Duodenal mucosa (tissue), 2 donors: ENCODE results near the gene CHRNA5.
"Not testable (repeated sequence)": the region's sequence is repeated elsewhere in the genome, so short reads cannot be mapped to it uniquely, and the experiment has no call there.

Experiments used
- H3K27ac ChIP-seq: one replicate; pipeline ENCODE4 v1.7.0; 2013; ENCODE audit warnings: low read depth, low read length
- H3K27me3 ChIP-seq, 2 donors: one replicate each; pipeline ENCODE4 v1.7.0; 2013; ENCODE audit warnings: low read length in 2 of 2, control low read depth in 1 of 2; ENCODE audit not compliant: insufficient read depth in 2 of 2, control insufficient read depth in 1 of 2
- H3K36me3 ChIP-seq, 2 donors: one replicate each; pipeline ENCODE4 v1.7.0; 2013; ENCODE audit warnings: low read length in 2 of 2, control low read depth in 1 of 2; ENCODE audit not compliant: insufficient read depth in 2 of 2, control insufficient read depth in 1 of 2
- H3K4me1 ChIP-seq, 2 donors: one replicate each; pipeline ENCODE4 v1.7.0; 2013; ENCODE audit warnings: low read length in 2 of 2, control low read depth in 1 of 2; ENCODE audit not compliant: insufficient read depth in 2 of 2, control insufficient read depth in 1 of 2
- H3K4me3 ChIP-seq, 2 donors: one replicate each; pipeline ENCODE4 v1.7.0; 2013; ENCODE audit warnings: low read length in 2 of 2, low read depth in 1 of 2
- H3K9ac ChIP-seq, 2 donors: one replicate each; pipeline ENCODE4 v1.7.0; 2013; ENCODE audit warnings: low read length in 2 of 2, low read depth in 1 of 2
- H3K9me3 ChIP-seq, 2 donors: one replicate each; pipeline ENCODE4 v1.7.0; 2013; ENCODE audit warnings: low read length in 2 of 2, control low read depth in 1 of 2; ENCODE audit not compliant: control insufficient read depth in 1 of 2

CHRNA5 gene

DNA sequence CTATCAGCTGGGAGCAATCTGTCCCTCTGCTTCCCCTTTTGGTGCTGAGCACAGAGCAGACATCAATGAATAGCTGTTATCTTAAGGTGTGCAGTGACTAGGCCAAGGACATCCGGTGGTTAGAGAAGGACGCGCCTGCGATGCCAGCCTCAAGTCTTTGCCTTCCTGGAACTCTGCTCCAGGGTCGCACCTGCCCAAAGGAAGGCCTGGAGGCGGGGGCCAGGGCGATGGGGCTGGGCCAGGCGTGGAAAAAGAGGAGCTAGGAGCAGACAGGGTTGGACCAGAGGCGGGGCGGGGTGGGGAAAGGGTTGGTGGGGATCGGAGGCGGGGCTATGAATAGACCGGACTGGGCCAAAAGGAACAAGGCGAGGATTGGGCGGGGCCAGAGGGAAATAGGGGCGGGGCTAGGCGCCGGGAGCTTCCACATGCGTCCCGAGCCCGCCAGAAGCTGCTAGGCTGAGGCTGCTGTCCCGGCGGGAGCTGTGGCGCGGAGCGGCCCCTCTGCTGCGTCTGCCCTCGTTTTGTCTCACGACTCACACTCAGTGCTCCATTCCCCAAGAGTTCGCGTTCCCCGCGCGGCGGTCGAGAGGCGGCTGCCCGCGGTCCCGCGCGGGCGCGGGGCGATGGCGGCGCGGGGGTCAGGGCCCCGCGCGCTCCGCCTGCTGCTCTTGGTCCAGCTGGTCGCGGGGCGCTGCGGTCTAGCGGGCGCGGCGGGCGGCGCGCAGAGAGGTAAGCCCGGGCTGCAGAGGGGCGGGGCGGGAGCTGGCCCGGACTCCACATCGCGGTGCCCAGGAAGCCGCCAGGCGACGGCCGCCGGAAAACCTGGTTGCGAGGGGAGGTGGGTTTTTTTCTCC is at the start of gene CHRNA5:
CHRNA5 (plus strand) TSS at position 424 of the 854 bp plus-strand sequence; CDS start at position 624, 200 bp downstream.
- Histone ChIP-seq H3K4me1 (peaks cover 7 to 17% of the 10 kb centered on the region in 2 donors), H3K27me3 (peaks cover 0 to 6% of the 10 kb centered on the region in 2 donors), H3K9me3 (no peaks in the 10 kb centered on the region), H3K9ac (peak within 1 kb of the TSS; percentile 68 to 77), H3K27ac (no peak within 1 kb of the TSS), H3K4me3 (peak within 1 kb of the TSS; percentile 76 to 82), H3K36me3 (no peaks in the 10 kb centered on the region)

GRCh38 chr15:78520035-78520434 is 45.3 kb upstream of the CHRNA5 start:
- H3K9me3 ChIP-seq, H3K27me3 ChIP-seq, H3K4me3 ChIP-seq, H3K9ac ChIP-seq, H3K27ac ChIP-seq, H3K4me1 ChIP-seq: not testable (repeated sequence)
- peaks cover 0 to 11% of the 10 kb centered on the region in 2 donors for H3K36me3 ChIP-seq

DNA sequence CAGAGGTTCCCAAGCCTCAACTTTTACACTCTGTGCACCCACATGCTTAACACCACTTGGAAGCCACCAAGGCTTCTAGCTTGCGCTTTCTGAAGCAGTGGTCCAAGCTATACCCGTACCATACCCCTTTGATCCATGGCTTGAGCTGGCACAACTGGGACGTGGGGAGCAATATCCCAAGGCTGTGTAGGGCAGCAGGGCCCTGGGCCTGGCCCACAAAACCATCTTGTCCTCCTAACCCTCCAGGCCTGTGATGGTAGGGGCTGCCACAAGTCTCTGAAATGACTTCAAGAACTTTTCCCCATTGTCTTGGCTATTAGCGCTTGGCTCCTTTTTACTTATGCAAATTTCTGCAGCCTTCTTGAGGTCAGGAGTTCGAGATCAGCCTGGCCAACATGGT is 41.1 kb upstream of the CHRNA5 start:
- Histone ChIP-seq H3K4me3 (no peak overlapping the region), H3K36me3 (peaks cover 0 to 3% of the 10 kb centered on the region in 2 donors), H3K27me3 (no peaks in the 10 kb centered on the region), H3K4me1 (no peaks in the 10 kb centered on the region), H3K9me3 (no peaks in the 10 kb centered on the region), H3K9ac (no peak overlapping the region), H3K27ac (no peak overlapping the region)

DNA sequence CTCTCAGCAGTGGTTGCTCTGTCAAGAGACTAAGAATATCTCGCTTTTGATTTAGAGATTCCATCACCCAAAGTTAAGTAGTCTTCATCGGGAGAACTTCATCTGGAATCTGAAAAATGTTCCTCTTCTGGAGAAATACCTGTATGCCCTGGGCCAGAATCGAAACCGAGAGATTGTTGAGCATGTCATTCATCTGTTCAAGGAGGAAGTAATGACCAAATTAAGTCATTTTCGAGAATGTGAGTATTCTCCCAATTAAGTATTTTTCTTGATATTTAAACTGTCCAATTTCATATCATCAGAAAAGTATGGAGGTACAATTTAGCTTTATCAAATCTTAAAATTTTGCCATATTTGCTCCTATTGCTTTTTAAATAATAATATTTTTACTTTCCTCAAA is 38.0 kb upstream of the CHRNA5 start:
- H3K27ac ChIP-seq = no peak overlapping the region
- H3K27me3 ChIP-seq = no peaks in the 10 kb centered on the region
- H3K9me3 ChIP-seq = no peaks in the 10 kb centered on the region
- peaks cover 0 to 4% of the 10 kb centered on the region in 2 donors for H3K36me3 ChIP-seq
- no peak overlapping the region for H3K4me3 ChIP-seq
- H3K9ac ChIP-seq = no peak overlapping the region
- no peaks in the 10 kb centered on the region for H3K4me1 ChIP-seq

GRCh38 chr15:78533331-78533730 is 32.0 kb upstream of the CHRNA5 start:
- no peak overlapping the region for H3K27ac ChIP-seq
- peaks cover 0 to 4% of the 10 kb centered on the region in 2 donors for H3K36me3 ChIP-seq
- no peak overlapping the region for H3K9ac ChIP-seq
- H3K27me3 ChIP-seq = no peaks in the 10 kb centered on the region
- no peak overlapping the region for H3K4me3 ChIP-seq
- no peaks in the 10 kb centered on the region for H3K9me3 ChIP-seq
- no peaks in the 10 kb centered on the region for H3K4me1 ChIP-seq

GRCh38 chr15:78536134-78536533 is 29.2 kb upstream of the CHRNA5 start:
- Histone ChIP-seq H3K27ac (no peak overlapping the region), H3K36me3 (peaks cover 0 to 4% of the 10 kb centered on the region in 2 donors), H3K27me3 (no peaks in the 10 kb centered on the region)

DNA sequence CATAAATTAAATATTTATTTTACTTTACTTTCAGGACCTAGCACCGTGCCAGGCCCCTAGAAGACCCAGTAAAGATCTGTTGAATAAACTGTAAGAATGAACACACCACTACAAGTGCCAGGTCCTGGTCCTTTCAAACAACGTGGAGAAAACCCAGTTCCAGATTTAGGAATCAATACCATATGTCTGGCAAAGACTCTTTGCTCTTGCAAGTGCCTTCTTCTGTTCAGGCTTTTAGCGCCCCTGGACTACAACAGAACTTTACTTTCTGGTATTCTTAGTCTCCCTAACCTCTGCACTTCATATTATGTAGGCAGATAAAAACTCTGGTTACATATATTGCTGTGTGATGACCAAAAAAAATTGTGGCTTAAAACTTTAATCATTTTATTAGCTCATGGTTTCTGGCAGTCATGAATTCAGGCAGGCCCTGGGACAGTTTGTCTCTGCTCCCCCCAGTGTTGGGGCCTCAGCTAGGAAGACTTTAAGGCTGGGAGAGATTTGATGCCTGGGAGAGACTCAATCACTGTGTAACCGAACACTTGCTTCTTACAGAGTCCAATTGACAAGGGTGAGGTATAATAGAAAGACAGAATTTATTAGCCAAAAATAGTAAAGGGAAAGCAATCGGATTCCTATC is 27.9 kb upstream of the CHRNA5 start:
- H3K9ac ChIP-seq = no peak overlapping the region
- no peaks in the 10 kb centered on the region for H3K36me3 ChIP-seq
- H3K27me3 ChIP-seq = no peaks in the 10 kb centered on the region
- H3K9me3 ChIP-seq = no peaks in the 10 kb centered on the region
- H3K4me1 ChIP-seq = peaks cover 6 to 7% of the 10 kb centered on the region in 2 donors
- no peak overlapping the region for H3K4me3 ChIP-seq
- no peak overlapping the region for H3K27ac ChIP-seq

More at GRCh38 chr15:78536134-78536533, 29.2 kb upstream of the CHRNA5 start:
- Histone ChIP-seq H3K9me3 (no peaks in the 10 kb centered on the region), H3K9ac (no peak overlapping the region), H3K4me3 (no peak overlapping the region), H3K4me1 (no peaks in the 10 kb centered on the region)

GRCh38 chr15:78538358-78538757 is 27.0 kb upstream of the CHRNA5 start:
- H3K4me1 ChIP-seq = peaks cover 7 to 10% of the 10 kb centered on the region in 2 donors
- H3K27me3 ChIP-seq = no peaks in the 10 kb centered on the region
- H3K36me3 ChIP-seq = no peaks in the 10 kb centered on the region
- no peak overlapping the region for H3K4me3 ChIP-seq
- H3K9me3 ChIP-seq = no peaks in the 10 kb centered on the region
- no peak overlapping the region for H3K9ac ChIP-seq
- no peak overlapping the region for H3K27ac ChIP-seq

DNA sequence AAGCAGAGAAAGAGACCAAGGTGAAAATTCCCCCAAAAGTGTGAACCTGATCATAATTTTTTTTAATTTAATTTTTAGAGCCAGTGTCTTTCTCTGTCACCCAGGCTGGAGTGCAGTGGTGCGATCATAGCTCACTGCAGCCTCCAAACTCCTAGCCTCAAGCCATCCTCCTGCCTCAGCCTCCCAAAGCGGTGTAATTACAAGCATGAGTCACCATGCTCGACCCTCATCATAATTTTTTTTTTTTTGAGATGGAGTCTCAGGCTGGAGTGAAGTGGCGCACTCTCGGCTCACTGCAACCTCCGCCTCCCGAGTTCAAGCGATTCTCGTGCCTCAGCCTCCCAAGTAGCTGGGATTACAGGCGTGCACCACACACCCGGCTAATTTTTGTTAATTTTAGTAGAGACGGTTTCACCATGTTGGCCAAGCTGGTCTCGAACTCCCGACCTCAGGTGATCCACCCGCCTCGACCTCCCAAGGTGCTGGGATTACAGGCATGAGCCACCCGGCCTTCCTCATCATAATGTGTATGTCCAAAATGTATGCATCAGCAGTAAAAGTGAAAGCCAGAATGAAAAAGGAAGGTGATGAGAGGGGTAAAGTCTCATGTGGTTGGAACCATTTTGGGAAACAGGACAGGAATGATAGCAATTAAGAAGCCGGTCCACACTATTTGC is 25.7 kb upstream of the CHRNA5 start:
- peak overlapping the region; percentile 95 to 97 for H3K4me3 ChIP-seq
- not testable (repeated sequence) for H3K9me3 ChIP-seq, H3K36me3 ChIP-seq, H3K4me1 ChIP-seq, H3K27me3 ChIP-seq
- H3K27ac ChIP-seq = peak overlapping the region; percentile 94
- peak overlapping the region; percentile 90 to 98 for H3K9ac ChIP-seq
